Brain pericyte (primary cell): ENCODE results near the gene ATOSA.

ENCODE experiments used
- DNase-seq: peaks from one replicate; pipeline ENCODE4 v3.0.0-alpha.2; 2012; ENCODE audit warnings: low read depth, low spot score

ATOSA gene

GRCh38 chr15:52679232-52680040 is at the start of gene ATOSA:
TSS of gene ATOSA (minus strand) at chr15:52679388. CDS start at chr15:52678021, 1,367 bp downstream.
- DNase-seq: peak; percentile 50

- no peak for DNase-seq
These were observed 49.7 kb upstream of the ATOSA start for GRCh38 chr15:52728899-52729298.

GRCh38 chr15:52727815-52728214 is 48.6 kb upstream of the ATOSA start:
- no peak for DNase-seq

DNA sequence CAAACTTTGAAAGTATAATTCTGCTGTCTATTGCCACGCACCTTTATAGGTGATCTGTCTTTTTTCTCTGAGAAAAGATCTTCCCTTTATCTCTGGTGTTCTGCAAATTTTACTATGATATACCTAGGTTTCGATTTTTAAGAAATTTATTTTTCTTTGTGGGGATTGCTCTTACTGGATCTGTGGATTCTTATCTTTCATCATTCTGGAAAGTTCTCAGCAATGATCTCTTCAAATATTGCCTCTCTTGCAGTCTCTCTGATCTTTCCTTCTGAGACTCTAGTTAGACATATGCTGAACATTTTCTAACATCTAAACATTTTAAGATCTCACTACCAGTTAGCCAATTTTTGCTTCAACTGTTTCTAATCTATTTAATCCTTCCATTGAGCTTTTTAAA is 47.0 kb upstream of the ATOSA start:
- no peak for DNase-seq

DNA sequence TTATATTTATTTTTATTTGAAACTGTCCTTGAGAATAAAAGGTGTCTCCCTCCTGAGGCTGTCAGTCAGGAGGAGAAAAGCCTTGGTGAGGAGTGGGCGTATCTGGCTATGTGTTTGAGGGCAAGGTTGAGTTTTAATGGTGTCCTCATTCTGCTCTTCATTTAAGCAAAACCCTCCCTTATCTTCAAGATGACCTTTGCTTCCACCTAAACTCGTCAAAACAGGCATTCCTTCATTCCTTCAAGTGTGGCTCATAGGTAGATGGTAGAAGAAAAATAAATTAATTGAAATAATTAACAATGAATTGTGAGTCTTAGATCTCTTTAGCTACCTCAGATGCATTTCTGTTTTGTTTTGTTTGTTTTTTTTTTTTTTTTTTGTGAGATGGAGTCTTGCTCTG is 39.4 kb upstream of the ATOSA start:
- no peak for DNase-seq

DNA sequence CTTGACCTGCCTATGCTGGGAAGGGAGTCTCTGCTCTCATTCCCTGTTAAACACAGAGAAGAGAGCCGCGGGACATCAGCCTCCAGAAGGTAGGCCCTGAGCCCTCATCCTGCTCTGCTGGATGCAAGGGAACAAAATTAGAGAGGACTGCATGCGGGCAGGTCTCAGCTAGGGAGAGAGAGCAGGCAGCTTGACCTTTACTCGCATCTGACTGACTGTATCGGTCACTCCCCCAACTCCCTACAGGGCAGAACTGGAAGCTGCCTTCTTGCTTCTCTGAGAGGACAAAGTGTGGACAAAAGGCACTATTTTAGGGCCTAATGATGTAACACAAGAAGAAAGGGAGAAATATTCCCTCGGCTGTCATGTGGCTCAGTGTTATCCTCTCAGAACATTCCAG is 38.7 kb upstream of the ATOSA start:
- no peak for DNase-seq

GRCh38 chr15:52717481-52717880 is 38.3 kb upstream of the ATOSA start:
- no peak for DNase-seq

- no peak for DNase-seq
These were observed 37.3 kb upstream of the ATOSA start for GRCh38 chr15:52716536-52716935.

DNA sequence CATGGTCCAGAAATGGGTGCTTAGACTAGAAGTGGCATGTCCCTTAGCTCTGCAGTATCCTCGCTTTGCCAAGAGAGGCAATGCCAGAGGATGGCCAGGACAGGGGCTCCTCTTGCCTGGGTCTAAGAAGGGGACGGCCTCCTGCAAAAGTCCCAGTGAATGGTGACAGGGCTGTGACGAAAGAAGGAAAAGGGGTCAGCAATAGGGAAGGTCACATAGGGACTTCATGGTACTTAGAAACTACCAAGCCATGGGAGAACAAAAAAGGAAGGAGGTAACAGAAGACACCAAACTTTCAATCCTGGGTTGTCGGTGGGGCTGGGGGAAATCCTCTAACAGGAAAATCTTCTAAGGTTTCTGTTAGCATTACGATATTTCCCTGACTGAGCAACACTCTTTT is 36.2 kb upstream of the ATOSA start:
- DNase-seq: no peak

DNA sequence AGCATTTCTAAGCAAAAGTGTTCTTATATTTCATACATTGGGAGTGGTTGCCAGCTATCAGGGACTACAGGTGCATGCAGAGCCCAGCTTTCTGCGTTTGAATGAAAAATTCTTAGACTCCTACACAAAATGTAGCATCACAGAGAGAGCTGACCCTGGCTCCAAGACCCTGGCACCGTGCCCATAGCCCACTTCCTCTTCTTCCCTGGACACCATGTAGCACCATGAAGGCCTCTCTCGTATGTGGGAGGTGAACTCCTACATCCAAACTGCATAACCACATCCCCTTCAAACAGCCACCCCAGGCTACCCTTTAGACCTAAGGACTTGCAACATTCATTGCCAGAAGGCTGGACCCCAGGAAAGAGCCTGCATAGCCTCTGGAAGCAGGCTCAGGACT is 35.8 kb upstream of the ATOSA start:
- DNase-seq: no peak

- no peak for DNase-seq
These were observed 31.7 kb upstream of the ATOSA start for GRCh38 chr15:52710708-52711389.

DNA sequence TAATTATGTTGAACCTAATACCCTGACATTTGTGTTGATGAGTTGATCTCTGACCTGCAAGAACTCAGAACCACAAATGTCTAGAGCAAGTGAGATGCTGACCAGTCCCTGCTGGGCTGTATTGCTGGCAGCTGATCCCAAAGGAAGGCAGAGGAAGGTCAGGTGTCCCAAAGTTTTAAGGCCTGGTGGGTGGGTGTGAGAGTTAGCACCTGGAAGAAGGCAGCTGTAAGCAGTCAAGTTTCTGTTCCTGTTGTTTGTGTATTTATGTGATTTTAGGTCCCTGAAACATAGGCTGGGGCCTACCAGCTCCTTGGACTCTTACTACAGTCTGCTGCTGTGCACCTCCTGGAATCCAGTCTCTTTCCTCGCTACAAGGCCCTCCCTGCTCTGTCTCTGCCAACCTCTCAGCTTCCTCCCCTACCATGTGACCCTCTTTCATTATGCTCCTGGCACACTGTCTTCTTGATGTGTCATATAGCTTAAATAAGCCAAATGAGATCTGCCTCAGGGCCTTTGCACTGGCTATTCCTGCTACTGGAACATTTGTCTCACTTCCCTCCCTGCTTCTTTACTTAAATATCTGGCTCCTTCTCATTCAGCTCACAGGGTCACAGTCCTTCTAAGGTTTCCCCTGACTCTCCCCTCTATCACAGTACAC is 31.0 kb upstream of the ATOSA start:
- DNase-seq: no peak

DNA sequence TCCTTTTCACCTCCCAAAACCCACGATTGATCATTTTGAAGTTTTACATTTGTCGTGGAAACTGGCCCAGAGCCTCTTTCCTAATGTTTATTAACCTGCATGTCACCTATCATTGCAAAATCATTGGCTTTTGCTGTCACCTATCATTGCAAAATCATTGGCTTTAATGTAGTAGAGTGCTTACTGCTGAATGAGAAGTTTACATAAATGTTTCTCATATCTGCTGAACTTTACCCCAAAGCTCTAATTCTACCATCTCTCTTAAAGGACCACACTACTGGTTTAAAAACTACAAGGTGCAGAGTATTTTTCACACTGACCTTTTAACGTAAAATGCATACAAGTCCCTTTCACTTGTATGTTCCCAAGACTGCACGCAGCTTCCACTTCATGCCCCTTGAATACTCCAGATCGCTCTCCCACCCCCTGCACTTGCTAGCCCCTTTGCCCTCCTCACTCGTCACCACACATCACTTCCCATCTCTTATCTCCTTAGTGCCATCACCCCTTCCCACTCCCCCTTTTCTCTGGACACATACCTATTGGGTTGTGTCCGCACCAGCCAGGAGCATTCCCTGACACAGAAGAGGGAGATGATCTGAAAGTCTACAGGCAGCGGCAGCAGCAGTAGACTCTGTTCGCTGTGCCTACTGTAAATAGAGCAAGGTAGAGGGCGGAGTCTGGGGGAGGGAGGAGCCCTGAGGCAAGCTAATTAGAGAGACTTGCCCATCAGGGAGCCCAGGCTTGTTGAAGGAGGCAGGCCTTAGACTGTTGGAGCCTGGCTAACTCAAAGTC is 30.2 kb upstream of the ATOSA start:
- DNase-seq: no peak

DNA sequence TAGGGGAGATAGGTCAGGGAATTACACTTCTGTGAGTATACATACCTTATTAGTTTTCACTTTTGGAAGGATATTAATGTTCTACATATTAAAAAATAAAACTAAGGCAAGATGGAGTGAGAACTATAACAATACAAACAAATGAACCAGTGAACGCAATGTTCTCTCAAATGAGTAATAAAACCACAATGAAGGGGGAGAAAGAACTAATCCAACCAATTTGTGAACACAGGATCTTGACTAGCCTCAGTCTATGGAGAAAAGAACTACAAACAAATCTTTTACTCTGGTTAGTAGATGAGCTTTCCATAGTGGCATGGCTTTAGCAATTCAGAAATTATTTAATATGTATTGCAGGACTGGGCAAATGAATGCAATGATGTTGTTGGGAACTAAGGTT is 26.9 kb upstream of the ATOSA start:
- no peak for DNase-seq

GRCh38 chr15:52702390-52702789 is 23.2 kb upstream of the ATOSA start:
- no peak for DNase-seq

DNA sequence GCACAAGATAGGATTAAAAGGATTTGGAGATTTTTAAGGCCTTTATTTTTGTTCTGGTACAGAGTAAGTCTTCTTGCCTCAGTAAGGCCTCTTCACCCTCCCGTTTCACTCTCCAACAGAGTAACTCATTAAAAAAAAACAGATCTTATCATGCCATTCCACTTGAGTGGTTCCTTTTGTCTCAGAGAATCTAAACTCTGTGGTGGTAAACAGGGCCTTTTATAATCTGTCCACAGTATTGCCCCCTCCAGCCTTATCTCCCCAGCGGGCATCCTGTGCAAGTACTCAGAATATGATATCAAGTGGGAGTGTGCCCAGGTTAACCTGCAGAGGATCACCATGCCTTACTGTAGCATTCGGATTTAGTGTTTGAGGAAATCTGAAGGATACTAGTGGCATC is 20.3 kb upstream of the ATOSA start:
- no peak for DNase-seq

- no peak for DNase-seq
These were observed 19.3 kb upstream of the ATOSA start for GRCh38 chr15:52698514-52698913.

- DNase-seq: no peak
These were observed 17.9 kb upstream of the ATOSA start for GRCh38 chr15:52697051-52697450.

- DNase-seq: no peak
These were observed 16.0 kb upstream of the ATOSA start for GRCh38 chr15:52695154-52695553.

GRCh38 chr15:52689562-52689961 is 10.4 kb upstream of the ATOSA start:
- no peak for DNase-seq

GRCh38 chr15:52683580-52683979 is 4.4 kb upstream of the ATOSA start:
- no peak for DNase-seq

GRCh38 chr15:52682781-52683180 is 3.6 kb upstream of the ATOSA start:
- no peak for DNase-seq
